Vagina (tissue), 2 donors: Measurements from ENCODE around the gene SLC35B2. TPM values are rescaled to one million over a fixed set of nuclear protein-coding genes. Genes with fewer than 3 reads are reported as not detected.

Source experiments
- DNase-seq, 2 donors: peaks; one replicate each; pipeline ENCODE4 v3.0.0-alpha.2; 2017; ENCODE audit errors: extremely low spot score in 2 of 2
- H3K27ac ChIP-seq: fragments of 200-600 bp; sonication (generic); one replicate; pipeline ENCODE4 v1.5.1; 2019
- H3K27me3 ChIP-seq: fragments of 200-600 bp; sonication (generic); one replicate; pipeline ENCODE4 v1.5.1; 2019
- H3K36me3 ChIP-seq, 2 donors: fragments of 200-600 bp; sonication (generic); one replicate each; pipeline ENCODE4 v1.5.1; 2017 to 2019
- H3K4me1 ChIP-seq: fragments of 200-600 bp; sonication (generic); one replicate; pipeline ENCODE4 v1.5.1; 2019
- H3K4me3 ChIP-seq, 2 donors: fragments of 200-600 bp; sonication (generic); 1 replicate in 1 of 2; 2 replicates in 1 of 2; pipeline ENCODE4 v1.5.1; 2016 to 2019
- H3K9me3 ChIP-seq: fragments of 200-600 bp; sonication (generic); one replicate; pipeline ENCODE4 v1.5.1; 2019
- CTCF ChIP-seq, 3 experiments: fragments of 450-650 bp in 2 of 3; fragments of 200-600 bp in 1 of 3; sonication (generic) in 1 of 3; IDR thresholded peaks; one replicate each; pipeline ENCODE4 v1.5.1; 2017 to 2019; ENCODE audit warnings: antibody characterized with exemption in 3 of 3, mild to moderate bottlenecking in 2 of 3, moderate library complexity in 2 of 3
- POLR2A ChIP-seq, 2 donors: fragments of 450-650 bp; IDR thresholded peaks; one replicate each; pipeline ENCODE4 v1.6.1; 2017; ENCODE audit warnings: antibody characterized with exemption in 2 of 2, mild to moderate bottlenecking in 2 of 2, moderate library complexity in 2 of 2
- POLR2AphosphoS5 ChIP-seq, 2 donors: sonication (generic); formaldehyde crosslinking; IDR thresholded peaks; one replicate each; pipeline ENCODE4 v1.9.0; 2017; ENCODE audit warnings: antibody characterized with exemption in 2 of 2, mild to moderate bottlenecking in 2 of 2, low read depth in 1 of 2; ENCODE audit not compliant: insufficient read depth in 1 of 2
- intact Hi-C: fragments of 100-400 bp; cut with DNase I; formaldehyde crosslinking; loops from one replicate; pipeline ENCODE4 v1.15.1; 2023
- microRNA counts, 2 donors: library from miRNA; unstranded; fragments of <30 nt; microRNA quantifications; one replicate each; lab custom pipeline; 2016 to 2017
- small RNA-seq: library from RNA; depleted of rRNA; stranded (forward); fragments of <200 nt; gene quantifications from one replicate; pipeline ENCODE3, GENCODE V24; 2016
- total RNA-seq: library from RNA; depleted of rRNA; stranded (reverse); fragments of >200 nt; gene quantifications from one replicate; pipeline ENCODE4 v1.2.3, GENCODE V29; 2016

The SLC35B2 gene
- total RNA-seq, 1 donor from 2014 or later, result 19.6 TPM

GRCh38 chr6:44214307-44214706 is 43.0 kb downstream of the SLC35B2 start:
- Histone ChIP-seq H3K4me3 (no peak overlapping the region), H3K9me3 (no peaks in the 10 kb centered on the region), H3K27ac (no peak overlapping the region), H3K27me3 (no peaks in the 10 kb centered on the region), H3K4me1 (peaks cover 26% of the 10 kb centered on the region), H3K36me3 (no peaks in the 10 kb centered on the region)
- no peak for DNase-seq
- TF ChIP-seq CTCF (IDR thresholded peaks at IDR 0.05), result no peak
- no peak for TF ChIP-seq POLR2A (IDR thresholded peaks at IDR 0.05)
- TF ChIP-seq POLR2AphosphoS5 (IDR thresholded peaks at IDR 0.05; ENCODE audit: insufficient read depth in 1 of 2, low read depth in 1 of 2), result no peak
- intact Hi-C loops, result no loop called here

GRCh38 chr6:44211284-44211683 is 46.0 kb downstream of the SLC35B2 start:
- intact Hi-C loops, result no loop called here
- TF ChIP-seq POLR2A (IDR thresholded peaks at IDR 0.05), result no peak
- no peak for TF ChIP-seq POLR2AphosphoS5 (IDR thresholded peaks at IDR 0.05; ENCODE audit: insufficient read depth in 1 of 2, low read depth in 1 of 2)
- TF ChIP-seq CTCF (IDR thresholded peaks at IDR 0.05), result no peak
- no peaks in the 10 kb centered on the region for H3K4me1 ChIP-seq
- no peaks in the 10 kb centered on the region for H3K36me3 ChIP-seq
- H3K4me3 ChIP-seq, result no peak overlapping the region
- DNase-seq, result no peak
- H3K27ac ChIP-seq, result no peak overlapping the region
- H3K27me3 ChIP-seq, result no peaks in the 10 kb centered on the region
- no peaks in the 10 kb centered on the region for H3K9me3 ChIP-seq

GRCh38 chr6:44207966-44208365 is 49.4 kb downstream of the SLC35B2 start:
- Histone ChIP-seq H3K4me1 (peaks cover under 1% of the 10 kb centered on the region), H3K27ac (no peak overlapping the region), H3K9me3 (no peaks in the 10 kb centered on the region), H3K27me3 (no peaks in the 10 kb centered on the region), H3K4me3 (no peak overlapping the region), H3K36me3 (no peaks in the 10 kb centered on the region)
- TF ChIP-seq POLR2AphosphoS5 (IDR thresholded peaks at IDR 0.05; ENCODE audit: insufficient read depth in 1 of 2, low read depth in 1 of 2), result no peak
- TF ChIP-seq POLR2A (IDR thresholded peaks at IDR 0.05), result no peak
- TF ChIP-seq CTCF (IDR thresholded peaks at IDR 0.05), result no peak
- DNase-seq, result no peak
- intact Hi-C loops, result no loop called here

MicroRNAs within 50 kb of the gene (microRNA counts, 767-probe panel; counts per million panel counts)
- 238 to 261 counts per million in 2 donors for microRNA hsa-miR-4647 (lab: Ali Mortazavi, UCI)

Small RNAs within 50 kb of the gene (small RNA-seq; reads per million reads assigned to genes)
- gene RN7SL811P, result not detected

Other genes with a start within 250 kb of the SLC35B2 start
- gene MRPL14, start 130.1 kb downstream of the SLC35B2 start, total RNA-seq, result 36.1 TPM
- 32.4 TPM for gene TMEM63B, start 130.0 kb downstream of the SLC35B2 start, total RNA-seq
- 2.0 TPM for gene CAPN11, start 98.7 kb downstream of the SLC35B2 start, total RNA-seq
- gene MYMX, start 40.6 kb downstream of the SLC35B2 start, total RNA-seq, result not detected
- 51.1 TPM for gene SLC29A1, start 33.9 kb downstream of the SLC35B2 start, total RNA-seq
- 463 TPM for gene HSP90AB1, start 10.4 kb downstream of the SLC35B2 start, total RNA-seq
- gene NFKBIE, start 8.0 kb upstream of the SLC35B2 start, total RNA-seq, result 17.2 TPM
- 0.49 TPM for gene TMEM151B, start 12.9 kb upstream of the SLC35B2 start, total RNA-seq
- 13.3 TPM for gene AARS2, start 55.8 kb upstream of the SLC35B2 start, total RNA-seq
- not detected for gene SPATS1, start 85.1 kb upstream of the SLC35B2 start, total RNA-seq
- 16.5 TPM for gene CDC5L, start 130.2 kb upstream of the SLC35B2 start, total RNA-seq